CD8-positive, alpha-beta memory T cell (primary cell): ENCODE results near the gene PATL1. TPM values are rescaled to one million over a fixed set of nuclear protein-coding genes. Genes with fewer than 3 reads are reported as not detected.

Source experiments
- CTCF ChIA-PET: fragments of 350-600 bp; sonication (Branson Sonifier 250); formaldehyde crosslinking; loops from one replicate; lab custom pipeline; 2021; ENCODE audit warnings: antibody characterized with exemption; lab: Charles Lee
- POLR2A ChIA-PET: fragments of 350-600 bp; sonication (Branson Sonifier 250); formaldehyde crosslinking; loops from one replicate; lab custom pipeline; 2021; ENCODE audit warnings: antibody characterized with exemption; lab: Charles Lee
- DNase-seq, 5 donors: peaks; one replicate each; pipeline versions ENCODE4 v3.0.0 to v3.0.0-alpha.2; 2020 to 2022; ENCODE audit warnings: mixed read lengths in 1 of 5
- H3K27ac ChIP-seq: one replicate; pipeline ENCODE4 v1.7.0; 2013; ENCODE audit warnings: low read depth, mild to moderate bottlenecking, low read length, moderate library complexity
- H3K27me3 ChIP-seq: 2 replicates; pipeline ENCODE4 v1.7.0; 2013; ENCODE audit warnings: low read length, mild to moderate bottlenecking; ENCODE audit not compliant: insufficient read depth, poor library complexity, severe bottlenecking
- H3K36me3 ChIP-seq: 2 replicates; pipeline ENCODE4 v1.7.0; 2013; ENCODE audit warnings: mild to moderate bottlenecking, low read length, moderate library complexity; ENCODE audit not compliant: insufficient read depth
- H3K4me1 ChIP-seq: 2 replicates; pipeline ENCODE4 v1.7.0; 2013; ENCODE audit warnings: mild to moderate bottlenecking, low read length, moderate library complexity; ENCODE audit not compliant: insufficient read depth
- H3K4me3 ChIP-seq: 2 replicates; pipeline ENCODE4 v1.7.0; 2013; ENCODE audit warnings: mild to moderate bottlenecking, low read length
- H3K9me3 ChIP-seq: 2 replicates; pipeline ENCODE4 v1.7.0; 2013; ENCODE audit warnings: mild to moderate bottlenecking, low read length
- H3K27ac Mint-ChIP-seq, 8 donors: one replicate each; pipeline ENCODE4 v1.8.0; 2020 to 2021; ENCODE audit warnings: mixed read lengths in 8 of 8, mild to moderate bottlenecking in 6 of 8, inconsistent platforms in 3 of 8, moderate library complexity in 3 of 8
- H3K27me3 Mint-ChIP-seq, 2 donors: one replicate each; pipeline ENCODE4 v1.8.0; 2020 to 2021; ENCODE audit warnings: mixed read lengths in 2 of 2, mild to moderate bottlenecking in 1 of 2, moderate library complexity in 1 of 2
- H3K36me3 Mint-ChIP-seq, 3 donors: one replicate each; pipeline ENCODE4 v1.8.0; 2020 to 2021; ENCODE audit warnings: mixed read lengths in 3 of 3, inconsistent platforms in 1 of 3, mild to moderate bottlenecking in 1 of 3
- H3K4me1 Mint-ChIP-seq, 3 donors: one replicate each; pipeline ENCODE4 v1.8.0; 2020 to 2021; ENCODE audit warnings: mixed read lengths in 3 of 3, inconsistent platforms in 1 of 3, mild to moderate bottlenecking in 1 of 3
- H3K4me3 Mint-ChIP-seq, 7 donors: one replicate each; pipeline ENCODE4 v1.8.0; 2020 to 2021; ENCODE audit warnings: mixed read lengths in 7 of 7, mild to moderate bottlenecking in 6 of 7, moderate library complexity in 4 of 7, inconsistent platforms in 2 of 7
- H3K9me3 Mint-ChIP-seq, 5 donors: one replicate each; pipeline ENCODE4 v1.8.0; 2020 to 2022; ENCODE audit warnings: mixed read lengths in 5 of 5, mild to moderate bottlenecking in 3 of 5, moderate library complexity in 2 of 5, inconsistent platforms in 1 of 5
- polyA plus RNA-seq: library from polyadenylated mRNA; unstranded; fragments of 300-500 nt; fragmentation: Illumina TruSeq; gene quantifications from one replicate; pipeline ENCODE4 v1.2.3, GENCODE V29; 2021
- total RNA-seq, 2 experiments: library from RNA; stranded (reverse); gene quantifications; one replicate each; pipeline ENCODE4 v1.2.3, GENCODE V29; 2021

PATL1 gene
- total and polyA plus RNA-seq, 3 experiments from 2014 or later: 7.5 to 65.8 (median 61.3) TPM

GRCh38 chr11:59658036-59658435 is 10.8 kb downstream of the PATL1 start:
- H3K9me3 ChIP-seq: no peaks in the 10 kb centered on the region
- Mint-ChIP-seq H3K4me3 (no peak overlapping the region), H3K27me3 (no peaks in the 10 kb centered on the region), H3K4me1 (peaks cover 20 to 24% (median 24%) of the 10 kb centered on the region in 3 donors), H3K9me3 (no peaks in the 10 kb centered on the region), H3K36me3 (peaks cover 5 to 85% (median 17%) of the 10 kb centered on the region in 3 donors), H3K27ac (peak overlapping the region in 1 of 8 donors; percentile 79)
- no peak overlapping the region for H3K4me3 ChIP-seq
- H3K4me1 ChIP-seq: no peaks in the 10 kb centered on the region
- H3K27ac ChIP-seq: no peak overlapping the region
- POLR2A ChIA-PET: no interaction called here
- H3K27me3 ChIP-seq: no peaks in the 10 kb centered on the region
- CTCF ChIA-PET: no interaction called here
- peaks cover 63% of the 10 kb centered on the region for H3K36me3 ChIP-seq
- no peak for DNase-seq

GRCh38 chr11:59654893-59655292 is 13.9 kb downstream of the PATL1 start:
- POLR2A ChIA-PET: no interaction called here

DNA sequence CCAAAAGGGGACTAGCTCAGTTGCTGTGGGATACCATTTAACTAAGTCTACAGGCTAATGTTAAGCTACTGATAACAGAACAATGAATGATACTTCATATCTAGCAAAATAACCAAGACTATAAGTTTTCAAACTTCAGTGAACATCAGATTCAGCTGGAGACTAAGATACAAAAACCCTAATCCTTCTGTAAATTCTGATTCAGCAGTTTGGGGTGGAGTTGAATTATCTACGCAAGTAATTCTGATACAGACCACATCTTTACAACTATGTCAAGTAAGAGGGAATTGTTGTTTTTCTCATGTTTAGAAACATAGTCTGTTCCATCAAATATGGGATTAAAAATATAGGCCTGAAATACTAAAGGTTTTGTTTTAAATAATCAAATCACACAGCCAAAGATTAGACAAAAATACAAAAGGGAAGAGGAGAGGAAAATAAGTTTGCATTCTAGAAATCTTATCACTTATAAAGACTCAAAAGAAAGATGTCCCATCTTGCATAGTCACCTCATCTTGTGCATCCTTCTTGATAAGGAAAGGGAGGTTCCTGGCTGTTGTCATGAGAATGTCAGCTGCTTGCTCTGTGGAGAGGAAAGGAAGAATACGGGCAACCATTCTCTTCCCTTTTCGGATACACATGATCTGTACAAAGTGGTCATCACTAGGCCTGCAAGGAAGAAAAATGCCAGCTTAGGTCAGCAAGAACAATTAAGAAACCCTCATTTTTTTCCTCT is 21.4 kb downstream of the PATL1 start:
- Histone ChIP-seq H3K27ac (no peak overlapping the region), H3K9me3 (no peaks in the 10 kb centered on the region), H3K36me3 (peaks cover 66% of the 10 kb centered on the region), H3K4me1 (no peaks in the 10 kb centered on the region), H3K4me3 (no peak overlapping the region), H3K27me3 (no peaks in the 10 kb centered on the region)
- ChIA-PET CTCF (no interaction called here), POLR2A (no interaction called here)
- peaks cover 0 to 1% of the 10 kb centered on the region in 2 donors for H3K27me3 Mint-ChIP-seq
- peak overlapping the region in 3 of 8 donors; percentile 27 to 40 (median 36) for H3K27ac Mint-ChIP-seq
- peaks cover 18 to 93% (median 40%) of the 10 kb centered on the region in 3 donors for H3K36me3 Mint-ChIP-seq
- peaks cover 2 to 7% (median 6%) of the 10 kb centered on the region in 3 donors for H3K4me1 Mint-ChIP-seq
- no peak overlapping the region for H3K4me3 Mint-ChIP-seq
- H3K9me3 Mint-ChIP-seq: no peaks in the 10 kb centered on the region
- no peak for DNase-seq

More at GRCh38 chr11:59654893-59655292, 13.9 kb downstream of the PATL1 start:
- no peaks in the 10 kb centered on the region for H3K27me3 ChIP-seq
- H3K9me3 ChIP-seq: no peaks in the 10 kb centered on the region
- no peak overlapping the region for H3K4me3 Mint-ChIP-seq
- H3K27ac ChIP-seq: no peak overlapping the region
- peaks cover 0 to 5% (median 2%) of the 10 kb centered on the region in 3 donors for H3K4me1 Mint-ChIP-seq
- H3K36me3 ChIP-seq: peaks cover 75% of the 10 kb centered on the region
- no peaks in the 10 kb centered on the region for H3K27me3 Mint-ChIP-seq
- DNase-seq: no peak
- H3K4me1 ChIP-seq: no peaks in the 10 kb centered on the region
- H3K9me3 Mint-ChIP-seq: no peaks in the 10 kb centered on the region
- peaks cover 14 to 92% (median 30%) of the 10 kb centered on the region in 3 donors for H3K36me3 Mint-ChIP-seq
- CTCF ChIA-PET: no interaction called here
- no peak overlapping the region for H3K4me3 ChIP-seq
- peak overlapping the region in 1 of 8 donors; percentile 75 for H3K27ac Mint-ChIP-seq

DNA sequence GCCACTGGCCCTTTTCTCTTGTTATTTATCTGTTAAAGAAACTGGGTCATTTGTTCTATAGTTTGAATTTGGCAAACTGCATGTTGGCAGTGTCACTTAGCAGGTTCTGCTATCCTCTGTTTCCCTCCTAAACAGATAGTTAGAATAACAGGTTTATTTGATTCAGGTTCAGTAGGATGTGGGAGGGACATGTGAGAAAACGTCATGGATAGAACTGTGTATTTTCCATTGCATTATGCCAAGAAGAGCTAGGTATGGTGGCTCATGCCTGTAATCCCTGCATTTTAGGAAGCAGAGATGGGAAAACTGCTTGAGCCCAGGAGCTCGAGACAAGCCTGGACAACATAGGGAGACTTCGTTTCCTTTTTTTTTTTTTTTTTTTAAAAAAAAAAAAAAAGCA is 24.3 kb downstream of the PATL1 start:
- no peaks in the 10 kb centered on the region for H3K9me3 Mint-ChIP-seq
- H3K27me3 Mint-ChIP-seq: peaks cover 0 to 1% of the 10 kb centered on the region in 2 donors
- no peaks in the 10 kb centered on the region for H3K9me3 ChIP-seq
- H3K4me3 ChIP-seq: no peak overlapping the region
- POLR2A ChIA-PET: no interaction called here
- DNase-seq: no peak
- CTCF ChIA-PET: no interaction called here
- H3K4me3 Mint-ChIP-seq: no peak overlapping the region
- no peaks in the 10 kb centered on the region for H3K27me3 ChIP-seq
- peaks cover 12 to 93% (median 41%) of the 10 kb centered on the region in 3 donors for H3K36me3 Mint-ChIP-seq
- H3K4me1 ChIP-seq: no peaks in the 10 kb centered on the region
- peaks cover 2 to 7% (median 6%) of the 10 kb centered on the region in 3 donors for H3K4me1 Mint-ChIP-seq
- peaks cover 52% of the 10 kb centered on the region for H3K36me3 ChIP-seq
- H3K27ac ChIP-seq: no peak overlapping the region
- peak overlapping the region in 3 of 8 donors; percentile 34 to 71 (median 37) for H3K27ac Mint-ChIP-seq

GRCh38 chr11:59643390-59643789 is 25.4 kb downstream of the PATL1 start:
- Mint-ChIP-seq H3K9me3 (no peaks in the 10 kb centered on the region), H3K27ac (no peak overlapping the region), H3K27me3 (no peaks in the 10 kb centered on the region), H3K4me3 (no peak overlapping the region), H3K4me1 (peaks cover 2 to 7% (median 6%) of the 10 kb centered on the region in 3 donors), H3K36me3 (peaks cover 12 to 93% (median 37%) of the 10 kb centered on the region in 3 donors)
- ChIA-PET CTCF (interaction anchor here (1.1 kb wide), 2 partner anchors 25 to 106 kb away, joined by 3 to 4 read pairs; partner anchors contain the start of gene PATL1), POLR2A (interaction anchor here (0.6 kb wide), 1 partner anchor 22 kb away, joined by 3 read pairs; no protein-coding TSS in a partner anchor)
- Histone ChIP-seq H3K36me3 (peaks cover 52% of the 10 kb centered on the region), H3K4me3 (no peak overlapping the region), H3K27me3 (no peaks in the 10 kb centered on the region), H3K9me3 (no peaks in the 10 kb centered on the region), H3K27ac (no peak overlapping the region), H3K4me1 (no peaks in the 10 kb centered on the region)
- no peak for DNase-seq

GRCh38 chr11:59641156-59641555 is 27.7 kb downstream of the PATL1 start:
- Mint-ChIP-seq H3K27ac (peak overlapping the region in 2 of 8 donors; percentile 55 to 91), H3K36me3 (peaks cover 9 to 92% (median 44%) of the 10 kb centered on the region in 3 donors), H3K4me1 (peaks cover 2 to 7% (median 6%) of the 10 kb centered on the region in 3 donors), H3K27me3 (no peaks in the 10 kb centered on the region), H3K4me3 (no peak overlapping the region), H3K9me3 (no peaks in the 10 kb centered on the region)
- Histone ChIP-seq H3K27ac (no peak overlapping the region), H3K4me1 (no peaks in the 10 kb centered on the region), H3K36me3 (peaks cover 45% of the 10 kb centered on the region), H3K4me3 (no peak overlapping the region), H3K27me3 (no peaks in the 10 kb centered on the region), H3K9me3 (no peaks in the 10 kb centered on the region)
- DNase-seq: no peak
- POLR2A ChIA-PET: no interaction called here
- CTCF ChIA-PET: no interaction called here

GRCh38 chr11:59630493-59630892 is 38.3 kb downstream of the PATL1 start:
- no peaks in the 10 kb centered on the region for H3K9me3 Mint-ChIP-seq
- CTCF ChIA-PET: no interaction called here
- no peak for DNase-seq
- no peak overlapping the region for H3K4me3 Mint-ChIP-seq
- no peak overlapping the region for H3K4me3 ChIP-seq
- no peak overlapping the region for H3K27ac Mint-ChIP-seq
- H3K36me3 Mint-ChIP-seq: peaks cover 0 to 23% (median 4%) of the 10 kb centered on the region in 3 donors
- H3K9me3 ChIP-seq: no peaks in the 10 kb centered on the region
- peaks cover 1% of the 10 kb centered on the region for H3K36me3 ChIP-seq
- H3K4me1 ChIP-seq: no peaks in the 10 kb centered on the region
- no peaks in the 10 kb centered on the region for H3K27me3 ChIP-seq
- no peak overlapping the region for H3K27ac ChIP-seq
- POLR2A ChIA-PET: no interaction called here
- H3K27me3 Mint-ChIP-seq: no peaks in the 10 kb centered on the region
- no peaks in the 10 kb centered on the region for H3K4me1 Mint-ChIP-seq

- no peak overlapping the region for H3K27ac ChIP-seq
- Mint-ChIP-seq H3K9me3 (no peaks in the 10 kb centered on the region), H3K36me3 (peaks cover 0 to 18% (median 4%) of the 10 kb centered on the region in 3 donors), H3K27ac (no peak overlapping the region), H3K4me3 (no peak overlapping the region), H3K4me1 (no peaks in the 10 kb centered on the region), H3K27me3 (no peaks in the 10 kb centered on the region)
- CTCF ChIA-PET: no interaction called here
- no peaks in the 10 kb centered on the region for H3K27me3 ChIP-seq
- H3K9me3 ChIP-seq: no peaks in the 10 kb centered on the region
- H3K4me3 ChIP-seq: no peak overlapping the region
- no peaks in the 10 kb centered on the region for H3K36me3 ChIP-seq
- no peaks in the 10 kb centered on the region for H3K4me1 ChIP-seq
- DNase-seq: no peak
- POLR2A ChIA-PET: no interaction called here
Measured at GRCh38 chr11:59629996-59630395, 38.8 kb downstream of the PATL1 start.
